COR-L47 (cell line): ENCODE results near the gene TAB3.

Experiments
- DNase-seq: peaks from one replicate; lab custom pipeline; 2025; lab: John Stamatoyannopoulos, UW

Gene TAB3, protein sequence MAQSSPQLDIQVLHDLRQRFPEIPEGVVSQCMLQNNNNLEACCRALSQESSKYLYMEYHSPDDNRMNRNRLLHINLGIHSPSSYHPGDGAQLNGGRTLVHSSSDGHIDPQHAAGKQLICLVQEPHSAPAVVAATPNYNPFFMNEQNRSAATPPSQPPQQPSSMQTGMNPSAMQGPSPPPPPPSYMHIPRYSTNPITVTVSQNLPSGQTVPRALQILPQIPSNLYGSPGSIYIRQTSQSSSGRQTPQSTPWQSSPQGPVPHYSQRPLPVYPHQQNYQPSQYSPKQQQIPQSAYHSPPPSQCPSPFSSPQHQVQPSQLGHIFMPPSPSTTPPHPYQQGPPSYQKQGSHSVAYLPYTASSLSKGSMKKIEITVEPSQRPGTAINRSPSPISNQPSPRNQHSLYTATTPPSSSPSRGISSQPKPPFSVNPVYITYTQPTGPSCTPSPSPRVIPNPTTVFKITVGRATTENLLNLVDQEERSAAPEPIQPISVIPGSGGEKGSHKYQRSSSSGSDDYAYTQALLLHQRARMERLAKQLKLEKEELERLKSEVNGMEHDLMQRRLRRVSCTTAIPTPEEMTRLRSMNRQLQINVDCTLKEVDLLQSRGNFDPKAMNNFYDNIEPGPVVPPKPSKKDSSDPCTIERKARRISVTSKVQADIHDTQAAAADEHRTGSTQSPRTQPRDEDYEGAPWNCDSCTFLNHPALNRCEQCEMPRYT

DNA sequence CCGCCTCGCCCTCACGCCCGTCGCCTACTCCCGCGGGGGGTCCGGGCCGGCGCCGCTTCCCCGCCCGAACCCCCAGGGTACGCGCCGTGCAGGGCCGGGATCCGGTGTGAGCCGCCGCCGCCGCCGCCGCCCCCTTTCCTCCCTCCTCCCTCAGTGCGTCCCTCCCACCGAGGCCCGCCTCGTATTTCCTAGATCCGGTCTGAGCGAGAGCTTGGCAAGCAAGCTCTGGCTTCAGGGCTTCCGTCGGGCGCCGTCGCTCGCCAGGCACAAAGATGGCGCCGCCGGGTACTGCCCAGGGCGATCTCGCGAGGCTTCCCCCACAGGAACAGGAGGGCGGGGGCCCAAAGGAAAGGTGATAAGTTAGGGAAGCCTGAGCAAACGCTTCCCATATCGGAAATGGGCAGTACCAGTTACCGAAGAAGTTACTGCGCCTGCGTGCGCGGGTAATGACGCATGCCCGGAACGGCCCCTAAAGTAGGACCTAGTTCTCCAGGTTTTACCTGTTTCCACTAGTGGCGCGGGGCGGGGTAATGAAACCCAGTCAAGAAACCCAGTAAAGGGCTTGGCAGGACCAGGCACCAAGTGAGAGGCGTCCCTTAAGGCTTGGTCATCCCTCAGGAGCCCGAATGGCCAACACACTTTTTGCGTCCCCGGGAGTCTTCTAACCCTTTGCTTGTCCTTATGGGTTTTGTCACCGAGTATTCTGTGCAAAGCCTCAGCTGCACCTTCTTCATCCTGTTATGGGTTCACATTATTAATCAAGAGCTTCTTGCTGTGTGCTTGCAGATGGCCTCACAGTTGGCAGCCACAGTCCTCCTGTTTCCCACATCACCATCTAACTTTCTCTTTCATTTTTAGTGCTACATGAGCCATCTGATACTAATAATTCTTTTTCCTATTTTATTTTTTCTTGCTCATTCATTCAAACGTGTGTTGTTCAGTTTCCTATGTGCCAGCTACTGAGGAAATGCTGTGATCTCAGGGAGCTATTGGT lies at the start of gene TAB3:
TAB3 (minus strand) TSS at position 108 of the 994 bp plus-strand sequence. CDS start 29,666 bp downstream, outside the sequence.
- peak; percentile 97 for DNase-seq

DNA sequence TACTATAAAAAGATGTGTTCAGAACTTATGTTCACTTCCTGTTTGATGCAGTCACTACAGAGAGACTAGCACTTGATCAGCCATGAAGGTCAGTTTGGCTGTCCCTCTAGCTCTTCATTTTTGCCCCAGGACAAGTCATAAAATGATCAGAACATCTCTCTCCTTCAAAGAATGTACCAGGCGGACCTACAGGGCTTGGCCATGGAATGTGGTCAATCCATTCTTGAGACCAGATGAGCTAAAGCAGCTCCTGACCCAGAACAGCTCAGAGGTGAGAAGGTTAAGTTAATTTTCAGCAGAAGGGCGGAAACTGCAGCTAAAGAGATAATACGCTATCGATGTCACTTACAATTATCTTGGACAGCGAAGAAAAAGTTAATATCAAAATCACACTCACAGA lies 49.2 kb upstream of the TAB3 start:
- no peak for DNase-seq

DNA sequence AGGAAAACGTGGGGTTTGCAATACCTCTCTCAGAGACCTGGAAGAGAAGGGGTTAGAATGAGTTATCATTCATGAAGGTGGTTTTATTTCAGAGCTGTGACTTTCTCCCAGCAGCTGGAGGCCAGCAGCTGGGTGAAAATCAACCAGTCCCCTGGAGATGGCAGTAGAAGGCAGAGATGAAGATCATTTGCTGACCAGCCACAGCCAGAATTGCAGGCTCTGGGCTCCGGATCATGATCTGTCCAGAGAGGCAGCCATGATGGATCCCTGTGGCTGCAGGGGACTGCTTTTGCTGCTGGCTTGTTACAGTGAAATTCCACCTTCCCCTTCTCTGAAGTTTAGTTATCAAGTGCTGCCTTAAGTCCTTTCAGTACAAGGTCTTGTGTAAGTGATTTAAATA lies 46.9 kb upstream of the TAB3 start:
- DNase-seq, result no peak

DNA sequence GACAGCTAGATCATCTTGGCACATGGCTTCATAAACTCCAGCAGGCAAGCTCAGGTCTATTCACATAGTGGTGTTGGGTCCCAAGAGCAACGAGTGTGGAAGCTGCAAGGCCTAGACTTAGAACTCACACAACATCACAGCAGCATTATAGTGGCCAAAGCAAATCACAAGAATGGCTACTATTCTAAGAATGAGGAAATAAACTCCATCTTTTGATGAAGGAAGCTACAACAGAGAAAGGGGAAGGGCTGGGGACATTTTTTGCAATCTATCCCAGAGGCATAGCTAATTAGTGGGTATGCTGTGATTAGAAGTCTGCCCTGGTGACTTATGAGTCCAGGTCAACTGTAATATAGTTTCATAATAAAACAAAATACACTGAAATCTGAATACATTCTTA lies 42.9 kb upstream of the TAB3 start:
- no peak for DNase-seq

DNA sequence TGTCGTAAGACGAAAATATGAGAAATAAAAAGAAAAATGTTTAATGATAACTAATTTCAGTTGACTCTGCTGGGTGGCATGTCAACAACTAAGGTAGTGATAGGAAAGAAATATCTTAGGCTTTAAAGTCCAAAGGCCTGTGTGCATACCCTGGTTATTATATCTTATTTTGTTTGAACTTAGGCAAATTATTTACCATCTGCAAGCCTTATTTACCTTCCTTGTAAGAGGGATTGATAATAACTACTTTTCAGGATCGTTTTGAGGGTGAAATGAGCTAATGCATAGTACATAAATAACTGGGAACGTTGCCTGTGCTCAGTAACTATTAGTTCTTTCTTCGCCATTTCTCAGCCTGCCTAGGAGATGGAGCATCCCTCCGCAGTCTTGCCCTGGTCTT lies 41.6 kb upstream of the TAB3 start:
- DNase-seq, result no peak

DNA sequence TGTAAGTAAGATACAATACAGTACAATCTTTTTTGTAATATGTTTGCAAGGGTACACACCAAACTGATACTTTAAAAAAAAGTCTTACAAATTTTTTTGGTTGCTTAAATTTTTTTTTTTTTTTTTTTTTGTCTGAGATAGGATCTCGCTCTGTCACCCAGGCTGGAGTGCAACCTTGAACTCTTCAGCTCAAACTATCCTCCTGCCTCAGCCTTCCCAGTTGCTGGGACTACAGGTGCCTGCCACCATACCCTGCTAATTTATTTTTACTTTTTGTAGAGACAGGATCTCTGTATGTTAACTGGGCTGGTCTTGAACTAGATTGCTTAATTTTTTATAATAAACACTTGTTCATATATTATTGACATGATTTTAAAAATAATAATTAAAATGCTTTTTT lies 41.1 kb upstream of the TAB3 start:
- DNase-seq, result no peak

DNA sequence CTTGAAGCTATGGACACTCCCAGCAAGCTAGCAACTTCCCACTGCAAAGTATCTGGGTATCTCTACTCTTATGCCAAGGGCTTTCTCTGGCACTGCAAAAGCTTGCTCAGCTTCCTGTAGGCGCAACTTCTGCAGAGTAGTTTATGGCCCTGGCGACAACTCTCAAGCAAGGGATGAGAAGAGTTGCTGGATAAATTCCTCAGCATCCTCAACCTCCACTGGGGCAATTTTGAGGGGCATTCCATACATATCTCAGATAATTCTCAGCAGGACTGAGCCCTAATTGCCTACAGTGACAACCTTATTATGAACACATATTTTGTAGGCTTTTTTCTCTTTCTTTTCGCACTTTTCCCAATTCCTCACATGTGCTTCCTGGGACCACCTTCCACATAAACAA lies 31.2 kb upstream of the TAB3 start:
- no peak for DNase-seq

DNA sequence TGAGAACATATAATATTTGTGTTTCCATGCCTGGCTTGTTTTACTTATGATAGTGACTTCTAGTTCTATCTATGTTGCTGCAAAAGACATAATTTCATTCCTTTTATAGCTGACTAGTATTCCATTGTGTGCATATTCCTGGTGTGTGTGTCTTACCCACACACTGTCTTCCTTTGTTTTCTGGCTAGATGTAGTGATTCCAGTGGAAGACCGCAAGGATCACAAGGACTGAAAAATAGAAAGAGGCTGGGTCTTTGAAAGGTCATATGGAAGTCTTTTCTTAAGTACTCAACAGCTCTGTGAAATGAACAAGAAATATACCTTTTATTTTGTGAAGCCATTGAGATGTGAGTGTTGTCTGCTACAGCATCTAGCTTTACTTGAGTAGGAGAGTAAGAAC lies 29.4 kb upstream of the TAB3 start:
- DNase-seq, result no peak

DNA sequence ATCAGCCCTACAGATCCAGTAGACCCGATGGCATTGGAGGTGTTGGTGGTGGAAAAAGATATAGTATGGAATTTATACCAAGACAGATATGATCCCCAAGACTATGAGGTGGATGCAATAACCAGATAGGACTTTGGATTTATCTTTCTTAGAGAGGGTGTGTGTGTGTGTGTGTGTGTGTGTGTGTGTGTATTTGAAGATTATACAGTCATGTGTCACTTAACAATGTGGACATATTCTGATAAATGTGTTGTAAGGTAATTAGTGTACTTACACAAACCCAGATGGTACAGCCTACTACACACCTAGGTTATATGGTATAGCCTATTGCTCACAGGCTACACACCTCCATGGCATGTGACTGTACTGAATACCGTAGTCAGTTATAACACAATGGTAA lies 24.4 kb upstream of the TAB3 start:
- no peak for DNase-seq

DNA sequence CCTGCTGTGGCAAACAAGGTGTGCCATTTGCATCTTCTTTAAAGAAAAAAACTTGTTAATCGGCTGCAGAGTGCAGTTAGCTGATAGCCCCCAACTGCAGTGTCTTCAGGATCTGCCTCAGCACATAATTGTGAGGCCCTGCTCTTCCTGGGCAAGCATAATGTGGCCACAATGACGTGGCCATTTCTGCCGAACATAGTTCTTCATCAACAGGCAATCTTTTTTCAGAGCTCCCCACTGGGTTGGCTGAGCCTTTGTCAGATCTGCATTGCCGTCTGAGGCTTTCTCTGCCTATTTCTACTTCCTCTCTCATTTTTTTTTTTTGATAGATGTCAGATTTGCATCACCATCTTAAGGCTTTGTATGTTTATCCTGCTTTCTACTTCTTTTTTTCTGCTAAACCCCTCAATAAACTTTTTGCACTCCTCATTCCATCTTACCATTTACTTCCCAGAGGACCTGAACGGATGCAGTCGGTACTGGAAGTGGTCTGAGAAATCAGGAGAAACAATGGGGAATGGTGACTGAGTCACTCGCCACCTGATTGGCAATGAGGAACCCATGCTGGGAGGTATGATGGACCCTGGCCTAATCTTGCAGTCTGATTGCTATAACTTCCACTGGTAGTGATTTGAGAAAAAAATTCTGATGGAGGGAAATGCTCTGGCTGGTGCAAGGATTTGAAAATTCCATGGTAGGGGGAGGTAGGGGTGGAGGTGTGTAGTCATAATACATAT lies 21.2 kb upstream of the TAB3 start:
- DNase-seq, result no peak

DNA sequence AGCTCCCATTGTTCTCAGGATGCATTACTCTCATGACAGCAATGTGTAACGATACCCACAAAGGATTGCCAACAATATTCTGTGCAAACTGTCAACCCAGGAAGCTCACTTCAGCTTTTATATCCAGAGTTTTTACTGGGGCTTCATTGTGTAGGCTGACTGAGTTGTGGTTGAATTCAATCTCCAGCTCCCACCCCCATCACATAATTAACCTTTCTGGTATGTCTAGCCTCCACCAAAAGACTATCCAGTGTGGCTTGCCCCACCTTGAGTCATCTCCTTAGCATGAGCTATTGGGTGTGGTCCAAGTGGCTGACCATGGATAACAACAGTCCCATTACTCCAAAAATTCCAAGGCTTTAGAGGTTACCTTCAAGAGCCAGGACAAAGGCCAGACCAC lies 17.7 kb upstream of the TAB3 start:
- no peak for DNase-seq

DNA sequence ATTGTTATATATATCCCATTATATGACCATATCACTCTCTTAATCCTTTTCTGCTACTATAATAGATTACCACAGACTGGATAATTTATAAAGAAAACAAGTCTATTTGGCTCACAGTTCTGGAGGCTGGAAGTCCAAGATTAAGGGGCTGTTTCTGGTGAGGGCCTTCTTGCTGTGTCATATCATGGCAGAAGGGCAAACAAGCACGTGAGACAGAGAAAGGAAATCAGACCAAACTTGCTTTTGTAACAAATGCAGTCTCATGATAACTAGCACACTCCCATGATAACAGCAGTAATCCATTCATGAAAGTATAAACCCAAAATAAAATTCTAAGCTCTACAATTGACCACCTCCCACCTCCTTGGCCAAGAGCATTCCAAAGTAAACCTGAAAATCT lies 16.3 kb upstream of the TAB3 start:
- DNase-seq, result no peak

DNA sequence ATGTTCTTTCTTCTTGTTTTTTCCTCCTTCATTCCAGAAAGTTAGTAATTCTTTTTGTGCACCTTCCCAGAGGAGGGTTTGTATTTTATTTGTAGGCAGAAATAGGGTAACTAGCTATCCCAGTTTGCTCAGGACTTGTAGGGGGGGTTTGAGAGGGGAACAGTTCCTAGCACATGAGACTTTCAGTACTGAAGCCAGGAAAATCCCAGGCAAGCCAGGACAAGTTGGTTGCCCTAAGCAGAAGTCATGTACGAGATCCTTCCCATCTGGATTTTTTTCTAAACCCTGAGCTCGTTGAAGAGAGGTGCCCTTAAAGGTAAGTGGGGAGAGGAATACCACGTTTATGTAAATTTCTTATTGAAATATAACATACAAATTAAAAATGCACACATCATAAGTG lies 15.6 kb upstream of the TAB3 start:
- no peak for DNase-seq

DNA sequence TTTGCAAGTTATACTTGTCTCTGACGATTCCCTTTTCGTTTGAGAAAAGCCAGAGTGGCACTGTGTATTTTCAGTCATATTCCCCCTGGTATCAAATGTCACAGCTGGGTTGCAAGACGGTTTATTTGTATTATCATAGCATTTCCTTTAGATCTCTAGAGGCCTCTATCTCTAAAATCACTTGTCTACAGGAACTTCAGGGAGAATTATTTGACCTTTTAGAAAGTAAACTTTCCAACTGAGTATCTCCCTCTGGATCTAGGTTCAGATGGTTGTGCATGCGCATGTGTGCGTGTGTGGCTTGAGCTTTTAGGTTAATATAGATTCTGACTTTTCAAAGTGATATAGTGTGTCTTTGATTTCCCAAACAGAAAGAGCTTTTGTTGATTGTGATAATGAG lies 15.1 kb upstream of the TAB3 start:
- DNase-seq, result no peak

DNA sequence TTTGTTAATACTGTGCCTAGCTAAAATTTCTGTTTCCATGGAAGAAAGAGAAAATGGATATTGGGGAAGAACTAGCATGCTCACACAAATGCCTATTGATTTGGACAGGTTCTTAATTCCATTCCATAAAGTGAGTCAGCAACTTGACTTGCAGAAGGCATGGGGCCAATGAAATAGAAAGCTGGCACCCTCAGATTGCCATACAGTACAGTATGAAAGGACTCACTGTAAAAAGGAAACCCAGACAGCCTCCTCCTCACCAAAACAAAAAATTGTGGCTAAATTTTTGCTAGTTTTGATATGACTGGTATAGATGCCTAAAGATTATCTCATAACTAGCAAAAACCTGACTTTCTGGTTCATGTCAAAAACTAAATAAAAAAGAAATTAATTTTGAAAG lies 11.2 kb upstream of the TAB3 start:
- DNase-seq, result no peak

DNA sequence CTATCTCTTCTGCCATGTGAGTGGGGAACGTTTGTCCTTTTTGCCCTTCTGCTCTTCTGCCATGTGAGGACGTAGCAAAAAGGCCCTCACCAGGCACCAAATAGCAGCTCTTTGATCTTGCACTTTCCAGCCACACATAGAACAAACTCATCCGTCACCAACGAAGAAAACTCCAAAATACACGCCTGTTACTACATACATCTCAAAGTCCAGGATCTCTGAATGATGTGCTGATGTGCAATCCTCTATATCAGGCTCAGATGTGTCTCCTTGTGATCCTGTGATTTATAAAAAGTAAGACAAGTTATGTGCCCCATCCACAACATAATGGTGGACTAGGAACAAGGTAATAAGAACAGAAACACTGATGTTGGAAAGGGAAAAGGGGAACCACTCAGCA lies 9.8 kb upstream of the TAB3 start:
- DNase-seq, result no peak

DNA sequence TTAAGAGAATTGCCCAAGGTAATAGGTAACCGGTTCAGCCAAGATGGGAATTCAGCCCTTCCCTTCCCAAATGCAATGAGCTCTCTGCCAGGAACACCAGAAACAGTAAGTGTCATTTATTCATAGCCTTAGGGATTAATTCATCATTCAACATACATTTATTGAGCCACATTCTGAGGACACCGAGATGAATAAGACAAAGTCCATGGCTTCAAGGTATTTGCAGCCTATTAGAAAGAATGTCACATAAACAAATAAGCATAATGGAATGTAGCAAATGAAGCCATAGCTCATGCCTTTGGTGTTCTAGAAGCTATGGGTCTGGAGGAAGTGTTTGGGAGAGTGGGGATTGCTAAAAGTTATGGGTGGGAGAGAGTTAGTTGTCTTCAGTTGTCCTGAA lies 6.3 kb upstream of the TAB3 start:
- DNase-seq, result no peak

DNA sequence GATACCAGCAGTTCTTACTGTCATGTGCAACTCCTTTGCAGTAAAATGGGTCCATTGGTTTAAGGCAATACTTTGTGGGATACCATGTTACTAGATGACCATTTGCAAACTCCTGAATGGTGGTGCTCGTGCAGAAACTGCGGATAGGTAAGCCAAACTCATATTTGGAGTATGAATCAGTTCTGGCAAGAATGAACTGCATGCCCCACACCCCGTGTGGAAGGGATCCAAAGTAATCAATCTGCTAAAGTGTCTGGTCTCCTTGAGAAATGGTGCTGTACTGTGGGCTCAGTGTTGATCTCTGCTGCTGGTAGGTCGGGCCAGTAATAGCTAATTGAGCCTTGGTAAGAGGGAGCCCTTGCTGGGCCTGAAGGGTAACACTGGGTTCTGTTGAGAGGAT lies 4.2 kb upstream of the TAB3 start:
- DNase-seq, result no peak

DNA sequence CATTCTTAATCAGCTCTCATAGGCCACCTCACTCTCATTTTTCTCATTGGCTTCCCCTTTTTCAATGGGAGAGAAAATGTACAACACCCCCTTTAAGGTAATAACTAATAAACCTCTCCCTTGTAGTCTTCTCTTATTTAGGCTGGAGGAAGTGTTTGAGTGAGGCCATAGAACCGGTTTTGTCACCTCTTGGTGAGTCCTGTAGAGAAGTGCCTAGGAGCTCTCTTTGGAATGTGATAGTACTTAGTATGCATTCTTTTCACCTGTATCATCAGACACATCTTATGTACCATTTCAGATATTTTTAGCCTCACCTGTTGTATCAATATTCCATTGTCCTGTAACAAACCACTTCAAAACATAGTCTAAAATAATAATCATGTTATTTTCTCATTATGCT lies 3.5 kb upstream of the TAB3 start:
- no peak for DNase-seq

DNA sequence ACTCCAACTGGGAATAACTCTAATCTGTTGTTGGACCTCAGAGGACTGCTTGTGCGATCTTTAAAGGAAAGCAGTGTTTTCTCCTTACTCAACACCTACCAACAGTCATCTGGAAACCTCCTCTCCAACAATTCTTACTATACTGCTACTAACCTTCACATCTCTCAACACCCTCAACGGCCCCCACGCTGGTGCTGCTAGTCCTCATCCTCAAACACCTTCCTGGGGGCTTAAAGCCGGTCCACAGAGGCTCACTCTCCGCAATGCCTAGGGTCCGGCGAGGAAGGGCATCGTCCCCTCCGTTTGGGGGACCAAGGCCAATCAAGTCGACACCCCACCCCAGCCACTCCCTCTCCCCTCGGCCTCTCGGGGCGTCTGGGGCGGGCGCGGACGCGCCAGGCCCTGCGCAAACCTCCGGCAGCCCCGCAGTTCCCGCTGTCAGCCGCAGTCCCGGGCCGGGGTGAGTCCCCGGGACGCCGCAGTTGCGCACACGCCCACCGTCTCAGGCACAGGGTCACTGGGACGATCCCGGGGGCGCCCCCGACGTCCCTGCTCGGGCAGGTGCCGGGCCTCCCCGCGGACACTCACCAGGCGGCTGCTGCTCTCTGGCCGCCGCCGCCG lies 418 bp downstream of the TAB3 start:
- no peak for DNase-seq

DNA sequence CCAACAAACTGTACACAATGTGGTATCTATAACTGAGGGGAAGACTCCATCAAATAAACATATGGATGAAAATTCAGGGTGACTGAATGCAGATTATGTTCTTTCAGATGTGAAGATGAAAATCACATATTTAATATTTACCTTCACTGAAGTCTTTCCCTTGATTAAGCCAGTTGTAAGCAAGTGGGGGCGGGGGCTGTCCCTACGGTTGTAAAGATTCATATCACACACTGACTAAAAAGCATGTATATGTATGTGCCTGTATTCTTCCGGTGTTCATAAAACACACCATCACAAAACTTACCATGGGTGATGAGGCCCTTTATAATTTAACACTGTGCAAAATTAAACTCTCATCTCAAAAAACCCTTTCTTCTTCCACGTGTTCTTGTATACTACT lies 1.3 kb downstream of the TAB3 start:
- no peak for DNase-seq
